IgD-negative memory B cell (primary cell): ENCODE measurements around the gene NAAA. TPM values are rescaled to one million over a fixed set of nuclear protein-coding genes. Genes with fewer than 3 reads are reported as not detected.
"Not testable (repeated sequence)": the region's sequence is repeated elsewhere in the genome, so short reads cannot be mapped to it uniquely, and the experiment has no call there.

ENCODE experiments used
- H3K27ac Mint-ChIP-seq, 3 donors: one replicate each; pipeline ENCODE4 v1.8.0; 2020 to 2022; ENCODE audit warnings: mild to moderate bottlenecking in 3 of 3, mixed read lengths in 3 of 3, moderate library complexity in 1 of 3
- H3K27me3 Mint-ChIP-seq: one replicate; pipeline ENCODE4 v1.8.0; 2021; ENCODE audit warnings: mixed read lengths
- H3K36me3 Mint-ChIP-seq: one replicate; pipeline ENCODE4 v1.8.0; 2020; ENCODE audit warnings: mild to moderate bottlenecking, mixed read lengths
- H3K4me1 Mint-ChIP-seq, 3 donors: one replicate each; pipeline ENCODE4 v1.8.0; 2020 to 2022; ENCODE audit warnings: mixed read lengths in 3 of 3, mild to moderate bottlenecking in 1 of 3
- H3K4me3 Mint-ChIP-seq, 4 donors: one replicate each; pipeline ENCODE4 v1.8.0; 2020 to 2022; ENCODE audit warnings: mild to moderate bottlenecking in 4 of 4, mixed read lengths in 4 of 4, moderate library complexity in 3 of 4
- H3K9me3 Mint-ChIP-seq, 3 donors: one replicate each; pipeline ENCODE4 v1.8.0; 2020 to 2021; ENCODE audit warnings: mixed read lengths in 3 of 3, mild to moderate bottlenecking in 1 of 3
- polyA plus RNA-seq: library from polyadenylated mRNA; unstranded; fragments of 300-500 nt; fragmentation: Illumina TruSeq; gene quantifications from one replicate; pipeline ENCODE4 v1.2.3, GENCODE V29; 2021

The NAAA gene
- polyA plus RNA-seq, 1 donor from 2014 or later: 111 TPM

GRCh38 chr4:75939890-75940691 is 722 bp downstream of the NAAA start:
- no peaks in the 10 kb centered on the region for H3K9me3 Mint-ChIP-seq
- H3K27ac Mint-ChIP-seq: peak overlapping the region; percentile 94 to 99 (median 98)
- peak overlapping the region; percentile 97 to 100 (median 99) for H3K4me3 Mint-ChIP-seq
- peaks cover 12 to 19% (median 16%) of the 10 kb centered on the region in 3 donors for H3K4me1 Mint-ChIP-seq
- peaks cover 4% of the 10 kb centered on the region for H3K36me3 Mint-ChIP-seq
- H3K27me3 Mint-ChIP-seq: no peaks in the 10 kb centered on the region

GRCh38 chr4:75935628-75936027 is 5.2 kb downstream of the NAAA start:
- Mint-ChIP-seq H3K27ac (no peak overlapping the region), H3K4me1 (peaks cover 12 to 19% (median 16%) of the 10 kb centered on the region in 3 donors), H3K27me3 (no peaks in the 10 kb centered on the region), H3K4me3 (no peak overlapping the region), H3K9me3 (no peaks in the 10 kb centered on the region), H3K36me3 (peaks cover under 1% of the 10 kb centered on the region)

GRCh38 chr4:75930152-75930551 is 10.7 kb downstream of the NAAA start:
- Mint-ChIP-seq H3K4me3 (no peak overlapping the region), H3K4me1 (peaks cover 0 to 4% (median 0%) of the 10 kb centered on the region in 3 donors), H3K27me3 (no peaks in the 10 kb centered on the region), H3K27ac (no peak overlapping the region), H3K36me3 (peaks cover 12% of the 10 kb centered on the region), H3K9me3 (no peaks in the 10 kb centered on the region)

GRCh38 chr4:75924916-75925315 is 15.9 kb downstream of the NAAA start:
- not testable (repeated sequence) for H3K36me3 Mint-ChIP-seq, H3K27me3 Mint-ChIP-seq, H3K9me3 Mint-ChIP-seq, H3K4me3 Mint-ChIP-seq, H3K4me1 Mint-ChIP-seq
- peak overlapping the region in 1 of 3 donors; percentile 75 for H3K27ac Mint-ChIP-seq

GRCh38 chr4:75924309-75924827 is 16.4 kb downstream of the NAAA start:
- Mint-ChIP-seq H3K4me1 (peaks cover 0 to 4% (median 0%) of the 10 kb centered on the region in 3 donors), H3K27me3 (no peaks in the 10 kb centered on the region), H3K9me3 (no peaks in the 10 kb centered on the region), H3K4me3 (no peak overlapping the region), H3K27ac (no peak overlapping the region), H3K36me3 (peaks cover 5% of the 10 kb centered on the region)

GRCh38 chr4:75922588-75922987 is 18.2 kb downstream of the NAAA start:
- peaks cover 0 to 2% (median 0%) of the 10 kb centered on the region in 3 donors for H3K4me1 Mint-ChIP-seq
- peak overlapping the region in 1 of 3 donors; percentile 4 for H3K27ac Mint-ChIP-seq
- no peaks in the 10 kb centered on the region for H3K9me3 Mint-ChIP-seq
- no peaks in the 10 kb centered on the region for H3K36me3 Mint-ChIP-seq
- no peaks in the 10 kb centered on the region for H3K27me3 Mint-ChIP-seq
- H3K4me3 Mint-ChIP-seq: no peak overlapping the region

- H3K4me1 Mint-ChIP-seq: peaks cover 0 to 2% (median 0%) of the 10 kb centered on the region in 3 donors
- H3K27ac Mint-ChIP-seq: no peak overlapping the region
- no peaks in the 10 kb centered on the region for H3K36me3 Mint-ChIP-seq
- no peaks in the 10 kb centered on the region for H3K27me3 Mint-ChIP-seq
- no peak overlapping the region for H3K4me3 Mint-ChIP-seq
- H3K9me3 Mint-ChIP-seq: no peaks in the 10 kb centered on the region
Measured at GRCh38 chr4:75921910-75922309, 18.9 kb downstream of the NAAA start.

- H3K36me3 Mint-ChIP-seq: peaks cover 2% of the 10 kb centered on the region
Measured at GRCh38 chr4:75920327-75920726, 20.5 kb downstream of the NAAA start.

GRCh38 chr4:75919920-75920319 is 20.9 kb downstream of the NAAA start:
- peaks cover 0 to 5% (median 0%) of the 10 kb centered on the region in 3 donors for H3K4me1 Mint-ChIP-seq
- H3K36me3 Mint-ChIP-seq: peaks cover 2% of the 10 kb centered on the region
- H3K4me3 Mint-ChIP-seq: no peak overlapping the region
- no peaks in the 10 kb centered on the region for H3K9me3 Mint-ChIP-seq
- no peak overlapping the region for H3K27ac Mint-ChIP-seq
- H3K27me3 Mint-ChIP-seq: no peaks in the 10 kb centered on the region

More at GRCh38 chr4:75920327-75920726, 20.5 kb downstream of the NAAA start:
- Mint-ChIP-seq H3K4me1 (peaks cover 0 to 5% (median 1%) of the 10 kb centered on the region in 3 donors), H3K27me3 (no peaks in the 10 kb centered on the region), H3K4me3 (no peak overlapping the region), H3K9me3 (no peaks in the 10 kb centered on the region), H3K27ac (no peak overlapping the region)

- Mint-ChIP-seq H3K4me3 (no peak overlapping the region), H3K9me3 (no peaks in the 10 kb centered on the region), H3K36me3 (peaks cover 2% of the 10 kb centered on the region), H3K27me3 (no peaks in the 10 kb centered on the region), H3K27ac (no peak overlapping the region), H3K4me1 (peaks cover 0 to 5% (median 0%) of the 10 kb centered on the region in 3 donors)
Measured at GRCh38 chr4:75916091-75916661, 24.6 kb downstream of the NAAA start.

- Mint-ChIP-seq H3K27ac (peak overlapping the region in 1 of 3 donors; percentile 47), H3K9me3 (peaks cover 0 to 4% (median 0%) of the 10 kb centered on the region in 3 donors), H3K4me3 (no peak overlapping the region), H3K36me3 (peaks cover 4% of the 10 kb centered on the region), H3K4me1 (peaks cover 3 to 10% (median 3%) of the 10 kb centered on the region in 3 donors), H3K27me3 (no peaks in the 10 kb centered on the region)
Measured at GRCh38 chr4:75912968-75913367, 27.8 kb downstream of the NAAA start.

- not testable (repeated sequence) for H3K9me3 Mint-ChIP-seq, H3K27ac Mint-ChIP-seq, H3K4me1 Mint-ChIP-seq, H3K4me3 Mint-ChIP-seq, H3K36me3 Mint-ChIP-seq, H3K27me3 Mint-ChIP-seq
Measured at GRCh38 chr4:75910831-75911230, 30.0 kb downstream of the NAAA start.

GRCh38 chr4:75909405-75909804 is 31.4 kb downstream of the NAAA start:
- Mint-ChIP-seq H3K27ac (no peak overlapping the region), H3K36me3 (peaks cover 3% of the 10 kb centered on the region), H3K4me3 (no peak overlapping the region), H3K4me1 (peaks cover 3 to 6% (median 4%) of the 10 kb centered on the region in 3 donors), H3K9me3 (peaks cover 0 to 4% (median 0%) of the 10 kb centered on the region in 3 donors), H3K27me3 (no peaks in the 10 kb centered on the region)

- H3K27me3 Mint-ChIP-seq: no peaks in the 10 kb centered on the region
- H3K9me3 Mint-ChIP-seq: peaks cover 0 to 4% (median 0%) of the 10 kb centered on the region in 3 donors
- H3K4me3 Mint-ChIP-seq: no peak overlapping the region
- H3K36me3 Mint-ChIP-seq: peaks cover 3% of the 10 kb centered on the region
- H3K4me1 Mint-ChIP-seq: peaks cover 3 to 6% (median 4%) of the 10 kb centered on the region in 3 donors
- no peak overlapping the region for H3K27ac Mint-ChIP-seq
Measured at GRCh38 chr4:75908555-75908954, 32.3 kb downstream of the NAAA start.

GRCh38 chr4:75907966-75908365 is 32.8 kb downstream of the NAAA start:
- Mint-ChIP-seq H3K36me3 (peaks cover 3% of the 10 kb centered on the region), H3K9me3 (peaks cover 0 to 4% (median 0%) of the 10 kb centered on the region in 3 donors), H3K27ac (no peak overlapping the region), H3K4me1 (peaks cover 3 to 6% (median 4%) of the 10 kb centered on the region in 3 donors), H3K27me3 (no peaks in the 10 kb centered on the region), H3K4me3 (peak overlapping the region in 1 of 4 donors; percentile 17)
